Mucosa of rectum (tissue), 2 donors: ENCODE measurements around the gene MC1R.
"Not testable (repeated sequence)": the region's sequence is repeated elsewhere in the genome, so short reads cannot be mapped to it uniquely, and the experiment has no call there.

Experiments
- H3K27ac ChIP-seq, 2 donors: one replicate each; pipeline ENCODE4 v1.7.0; 2013; ENCODE audit warnings: inconsistent platforms in 2 of 2, low read depth in 2 of 2, low read length in 2 of 2
- H3K27me3 ChIP-seq, 2 donors: one replicate each; pipeline ENCODE4 v1.7.0; 2013; ENCODE audit warnings: low read length in 2 of 2; ENCODE audit not compliant: control insufficient read depth in 2 of 2, insufficient read depth in 2 of 2
- H3K36me3 ChIP-seq, 2 donors: one replicate each; pipeline ENCODE4 v1.7.0; 2013; ENCODE audit warnings: low read length in 2 of 2; ENCODE audit not compliant: control insufficient read depth in 2 of 2, insufficient read depth in 2 of 2
- H3K4me1 ChIP-seq, 2 donors: one replicate each; pipeline ENCODE4 v1.7.0; 2013; ENCODE audit warnings: low read length in 2 of 2, mild to moderate bottlenecking in 1 of 2; ENCODE audit not compliant: control insufficient read depth in 2 of 2, insufficient read depth in 2 of 2
- H3K4me3 ChIP-seq, 2 donors: one replicate each; pipeline ENCODE4 v1.7.0; 2013; ENCODE audit warnings: low read length in 2 of 2
- H3K9ac ChIP-seq, 2 donors: one replicate each; pipeline ENCODE4 v1.7.0; 2013; ENCODE audit warnings: low read length in 2 of 2, low read depth in 1 of 2, mild to moderate bottlenecking in 1 of 2
- H3K9me3 ChIP-seq, 2 donors: one replicate each; pipeline ENCODE4 v1.7.0; 2013; ENCODE audit warnings: low read length in 2 of 2; ENCODE audit not compliant: control insufficient read depth in 2 of 2
- donor health status: healthy.
- donor health status: Normal muscosa, but diverticular disease.

Gene MC1R

GRCh38 chr16:89960966-89961365, 42.3 kb downstream of the MC1R start:
- Histone ChIP-seq H3K9ac (no peak overlapping the region), H3K4me1 (no peaks in the 10 kb centered on the region), H3K27ac (no peak overlapping the region), H3K4me3 (no peak overlapping the region), H3K36me3 (peaks cover 0 to 31% of the 10 kb centered on the region in 2 donors), H3K27me3 (no peaks in the 10 kb centered on the region), H3K9me3 (no peaks in the 10 kb centered on the region)

GRCh38 chr16:89961920-89962319, 43.3 kb downstream of the MC1R start:
- Histone ChIP-seq H3K4me1 (no peaks in the 10 kb centered on the region), H3K27ac (no peak overlapping the region), H3K9ac (no peak overlapping the region), H3K27me3 (no peaks in the 10 kb centered on the region), H3K9me3 (no peaks in the 10 kb centered on the region), H3K36me3 (peaks cover 0 to 31% of the 10 kb centered on the region in 2 donors), H3K4me3 (no peak overlapping the region)

DNA sequence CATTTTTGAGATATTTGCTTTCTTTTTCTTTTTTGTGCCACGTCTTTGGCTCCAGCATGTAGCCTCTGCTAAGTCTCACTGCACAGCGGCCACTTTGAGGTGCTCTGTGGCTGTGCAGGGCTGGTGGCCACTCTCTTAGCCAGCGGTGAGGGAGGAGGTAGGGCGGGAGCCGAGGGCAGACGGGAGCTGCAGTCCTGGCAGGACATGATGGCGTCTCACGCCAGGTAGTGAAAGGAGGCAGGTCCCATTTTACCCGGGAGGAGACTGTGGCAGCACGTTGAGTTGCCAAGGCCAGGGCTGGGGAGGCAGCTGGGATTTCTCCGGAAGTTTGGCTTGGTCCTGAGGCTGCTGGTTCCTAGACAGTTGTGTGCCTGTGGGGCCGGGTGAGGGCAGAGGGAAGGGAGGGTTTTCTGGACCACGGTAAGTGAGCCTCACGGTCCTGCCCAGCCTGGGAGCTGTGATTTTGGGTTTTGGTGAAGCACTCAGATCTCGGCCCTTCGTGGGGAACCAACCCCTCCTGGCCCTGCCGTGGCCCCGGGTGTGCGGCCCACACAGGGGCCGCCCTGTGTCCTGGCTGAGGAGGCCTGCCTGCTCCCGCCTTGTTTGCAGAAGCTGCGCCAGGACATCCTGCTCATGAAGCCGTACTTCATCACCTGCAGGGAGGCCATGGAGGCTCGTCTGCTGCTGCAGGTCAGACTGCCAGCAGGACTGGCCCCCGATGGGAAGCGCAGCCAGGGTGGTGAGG, 44.3 kb downstream of the MC1R start:
- no peak overlapping the region for H3K4me3 ChIP-seq
- H3K27me3 ChIP-seq = no peaks in the 10 kb centered on the region
- no peaks in the 10 kb centered on the region for H3K9me3 ChIP-seq
- peaks cover 0 to 28% of the 10 kb centered on the region in 2 donors for H3K36me3 ChIP-seq
- H3K9ac ChIP-seq = no peak overlapping the region
- no peaks in the 10 kb centered on the region for H3K4me1 ChIP-seq
- H3K27ac ChIP-seq = no peak overlapping the region

- H3K9ac ChIP-seq = no peak overlapping the region
- no peak overlapping the region for H3K27ac ChIP-seq
- H3K4me1 ChIP-seq = no peaks in the 10 kb centered on the region
- no peaks in the 10 kb centered on the region for H3K9me3 ChIP-seq
- no peaks in the 10 kb centered on the region for H3K27me3 ChIP-seq
- H3K4me3 ChIP-seq = no peak overlapping the region
- peaks cover 0 to 20% of the 10 kb centered on the region in 2 donors for H3K36me3 ChIP-seq
These were observed 45.5 kb downstream of the MC1R start for GRCh38 chr16:89964201-89964600.

GRCh38 chr16:89965447-89966225, 47.0 kb downstream of the MC1R start:
- peaks cover 0 to 12% of the 10 kb centered on the region in 2 donors for H3K36me3 ChIP-seq
- H3K27me3 ChIP-seq = no peaks in the 10 kb centered on the region
- H3K9me3 ChIP-seq = no peaks in the 10 kb centered on the region
- no peaks in the 10 kb centered on the region for H3K4me1 ChIP-seq
- no peak overlapping the region for H3K27ac ChIP-seq
- no peak overlapping the region for H3K4me3 ChIP-seq
- H3K9ac ChIP-seq = no peak overlapping the region

DNA sequence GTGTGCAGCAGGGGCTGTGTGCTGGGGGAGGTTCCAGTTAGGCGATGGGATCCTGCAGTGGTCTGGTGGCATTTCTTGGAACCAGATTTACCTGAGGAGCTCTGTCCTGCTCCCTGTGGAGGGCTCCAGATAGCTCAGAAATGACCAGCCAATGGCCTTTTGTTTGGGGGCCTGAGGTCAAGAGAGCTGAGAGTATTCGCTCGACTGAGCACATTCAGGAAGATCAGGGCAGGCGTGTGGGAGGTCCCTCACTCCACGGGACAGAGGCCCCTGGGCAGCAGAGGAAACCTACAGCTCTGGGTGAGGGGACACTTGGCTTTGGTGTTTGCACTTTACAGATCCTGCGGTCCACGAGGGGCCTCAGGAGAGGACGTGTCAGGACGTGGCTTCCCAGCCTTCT, 48.1 kb downstream of the MC1R start:
- H3K4me1 ChIP-seq = peaks cover 5% of the 10 kb centered on the region in 2 donors
- no peak overlapping the region for H3K27ac ChIP-seq
- H3K9me3 ChIP-seq = no peaks in the 10 kb centered on the region
- no peaks in the 10 kb centered on the region for H3K27me3 ChIP-seq
- no peak overlapping the region for H3K9ac ChIP-seq
- peaks cover 0 to 3% of the 10 kb centered on the region in 2 donors for H3K36me3 ChIP-seq
- no peak overlapping the region for H3K4me3 ChIP-seq

GRCh38 chr16:89967436-89967835, 48.8 kb downstream of the MC1R start:
- not testable (repeated sequence) for H3K9me3 ChIP-seq, H3K27ac ChIP-seq, H3K4me3 ChIP-seq, H3K36me3 ChIP-seq, H3K9ac ChIP-seq, H3K27me3 ChIP-seq, H3K4me1 ChIP-seq

GRCh38 chr16:89968074-89968473, 49.4 kb downstream of the MC1R start:
- not testable (repeated sequence) for H3K36me3 ChIP-seq, H3K27me3 ChIP-seq, H3K27ac ChIP-seq, H3K9ac ChIP-seq, H3K9me3 ChIP-seq, H3K4me3 ChIP-seq
- H3K4me1 ChIP-seq = peaks cover 8 to 11% of the 10 kb centered on the region in 2 donors

DNA sequence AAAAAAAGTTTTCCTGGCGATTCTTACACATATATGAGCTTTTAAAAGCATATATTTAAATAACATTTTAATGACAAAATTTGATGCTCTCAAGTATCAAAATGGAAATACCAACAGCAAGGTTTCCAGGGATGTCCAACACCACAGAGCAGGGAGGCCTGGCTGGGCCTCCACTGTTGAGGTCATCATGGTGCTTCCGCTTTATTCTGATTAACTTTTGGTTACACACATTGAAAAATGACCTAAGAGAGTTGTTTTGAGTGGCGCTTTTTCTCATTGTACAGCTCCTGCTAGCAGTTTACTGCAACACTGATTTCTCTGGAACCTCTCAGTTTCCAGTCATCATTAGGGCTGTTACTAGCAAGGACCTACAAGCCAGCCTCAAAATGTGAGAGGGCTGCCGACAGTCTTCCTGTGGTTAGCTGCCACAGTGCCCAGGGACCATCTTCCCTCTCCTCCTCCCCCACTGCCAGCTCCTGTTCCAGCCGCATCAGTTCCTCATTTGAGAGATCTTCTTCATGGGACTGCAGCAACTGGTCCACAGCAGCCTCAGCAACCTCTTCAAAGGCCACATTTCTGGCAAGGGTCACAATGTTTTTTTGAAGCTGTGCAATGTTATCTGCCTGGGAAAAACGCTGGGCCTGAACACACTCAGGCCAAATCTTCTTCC, 51.2 kb downstream of the MC1R start:
- no peak overlapping the region for H3K9ac ChIP-seq
- no peak overlapping the region for H3K27ac ChIP-seq
- H3K4me3 ChIP-seq = no peak overlapping the region
- H3K27me3 ChIP-seq = no peaks in the 10 kb centered on the region
- H3K4me1 ChIP-seq = peaks cover 22 to 25% of the 10 kb centered on the region in 2 donors
- no peaks in the 10 kb centered on the region for H3K9me3 ChIP-seq
- H3K36me3 ChIP-seq = peaks cover 0 to 3% of the 10 kb centered on the region in 2 donors
